ENCODE data around the gene SRXN1.

SRXN1 gene

DNA sequence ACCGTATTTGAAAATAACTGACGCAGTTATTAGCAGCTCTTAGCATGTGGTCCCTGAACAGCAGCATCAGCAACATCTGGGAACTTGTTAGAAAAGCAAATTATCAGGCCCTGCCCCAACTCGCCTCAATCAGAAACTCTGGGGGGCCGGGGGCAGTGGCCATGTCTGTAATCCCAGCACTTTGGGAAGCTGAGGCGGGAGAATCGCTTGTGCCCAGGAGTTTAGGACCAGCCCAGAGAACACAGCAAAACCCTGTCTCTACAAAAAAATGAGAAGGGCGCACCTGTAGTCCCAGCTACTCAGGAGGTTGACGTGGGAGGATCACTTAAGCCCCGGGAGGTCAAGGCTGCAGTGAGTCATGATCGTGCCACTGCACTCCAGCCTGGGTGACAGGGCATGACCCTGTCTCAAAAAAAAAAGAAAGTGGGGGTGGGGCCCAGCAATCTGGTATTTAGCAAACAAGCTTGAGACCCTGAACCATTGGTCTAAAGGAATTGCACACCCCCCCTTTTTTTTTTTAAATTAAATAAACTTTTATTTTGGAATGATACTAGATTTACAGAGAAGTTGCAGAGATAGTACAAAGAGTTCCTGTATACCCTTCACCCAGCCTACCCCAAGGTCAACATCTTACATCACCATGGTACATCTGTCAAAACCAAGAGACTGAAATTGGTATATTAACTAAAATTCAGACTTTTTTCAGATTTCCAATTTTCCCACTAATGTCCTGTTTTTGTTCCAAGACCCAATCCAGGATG lies 6.7 kb downstream of the SRXN1 start:
- ATAC-seq (ENCODE audit: insufficient read depth, low read depth): no peak
- H2AFZ ChIP-seq (ENCODE audit: low read depth, low read length): no peak overlapping the region
- H3K36me3 ChIP-seq (ENCODE audit: insufficient read depth, low read length): no peaks in the 10 kb centered on the region
- H3K27ac ChIP-seq (ENCODE audit: low read length): no peak overlapping the region
- no peaks in the 10 kb centered on the region for H3K9me3 ChIP-seq (ENCODE audit: insufficient read depth, low read length, severe bottlenecking)
- H3K79me2 ChIP-seq (ENCODE audit: insufficient read depth, low read length): no peaks in the 10 kb centered on the region
- no peaks in the 10 kb centered on the region for H4K20me1 ChIP-seq (ENCODE audit: insufficient read depth, low read length)
- no peak for DNase-seq
- H3K9ac ChIP-seq (ENCODE audit: low read depth, low read length): no peak overlapping the region
- TF ChIP-seq EZH2 (IDR thresholded peaks at IDR 0.05; ENCODE audit: borderline replicate concordance, low read depth, low read length, severe bottlenecking) (no peak), CTCF (IDR thresholded peaks at IDR 0.05; ENCODE audit: borderline replicate concordance, extremely low read depth, low read length, poor library complexity, severe bottlenecking) (no peak)
- H3K4me1 ChIP-seq (ENCODE audit: insufficient read depth, low read length): peaks cover 7% of the 10 kb centered on the region
- H3K4me2 ChIP-seq (ENCODE audit: insufficient read depth, low read length): no peak overlapping the region
- no peaks in the 10 kb centered on the region for H3K27me3 ChIP-seq (ENCODE audit: insufficient read depth, low read length, poor library complexity)
- no peak overlapping the region for H3K4me3 ChIP-seq (ENCODE audit: low read depth in 1 of 2, low read length in 2 of 2)

DNA sequence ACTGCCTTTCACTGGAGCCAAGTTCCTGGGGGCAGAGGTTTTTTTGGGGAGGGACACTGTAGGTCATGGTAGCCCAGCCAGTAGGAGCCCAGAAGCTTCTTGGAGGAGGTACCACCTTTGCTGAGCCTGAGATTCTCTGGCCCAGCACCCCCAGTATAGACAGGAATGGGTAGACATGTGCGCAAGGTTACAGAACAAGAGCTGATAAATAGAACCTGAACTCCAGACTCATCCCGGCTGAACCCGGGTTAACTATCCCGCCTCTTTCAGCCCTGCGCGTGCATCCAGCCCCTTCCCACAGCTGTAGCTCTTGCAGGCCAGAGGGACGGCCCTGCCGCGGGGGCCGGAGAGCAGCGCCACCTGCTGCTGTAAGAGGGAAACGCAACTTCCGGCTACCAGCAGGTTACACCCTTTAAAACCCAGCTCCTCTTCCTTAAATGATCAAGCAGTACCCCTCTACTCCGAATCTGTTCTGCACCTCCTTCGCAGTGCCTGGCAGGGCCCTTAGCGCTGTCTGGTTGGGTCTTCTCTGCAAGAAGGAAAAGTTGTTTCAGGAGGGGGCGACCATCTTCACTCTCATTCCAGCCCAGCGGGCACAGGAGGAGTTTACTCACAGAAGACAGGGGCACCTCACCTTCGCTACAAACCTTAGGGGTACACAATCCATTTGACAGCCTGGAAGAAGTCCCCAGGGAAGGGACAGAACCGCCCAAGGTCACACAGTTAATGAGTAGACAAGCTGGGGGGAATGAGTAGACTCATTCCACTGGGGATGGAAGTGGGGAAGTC lies 7.5 kb downstream of the SRXN1 start:
- Histone ChIP-seq H3K9me3 (ENCODE audit: insufficient read depth, low read length, severe bottlenecking) (no peaks in the 10 kb centered on the region), H3K27ac (ENCODE audit: low read length) (no peak overlapping the region), H3K27me3 (ENCODE audit: insufficient read depth, low read length, poor library complexity) (no peaks in the 10 kb centered on the region), H3K9ac (ENCODE audit: low read depth, low read length) (no peak overlapping the region), H3K4me2 (ENCODE audit: insufficient read depth, low read length) (peak overlapping the region; percentile 13; the same call in 1 of the 2 replicates), H3K4me1 (ENCODE audit: insufficient read depth, low read length) (peaks cover 7% of the 10 kb centered on the region), H3K36me3 (ENCODE audit: insufficient read depth, low read length) (no peaks in the 10 kb centered on the region), H3K79me2 (ENCODE audit: insufficient read depth, low read length) (no peaks in the 10 kb centered on the region), H4K20me1 (ENCODE audit: insufficient read depth, low read length) (peaks cover 2% of the 10 kb centered on the region; the same call in 1 of the 2 replicates), H3K4me3 (ENCODE audit: low read depth in 1 of 2, low read length in 2 of 2) (no peak overlapping the region), H2AFZ (ENCODE audit: low read depth, low read length) (peak overlapping the region; percentile 46)
- ATAC-seq (ENCODE audit: insufficient read depth, low read depth) (peak; percentile 94), DNase-seq (peak; percentile 80)
- TF ChIP-seq CTCF (IDR thresholded peaks at IDR 0.05; ENCODE audit: borderline replicate concordance, extremely low read depth, low read length, poor library complexity, severe bottlenecking) (peak; percentile 99), EZH2 (IDR thresholded peaks at IDR 0.05; ENCODE audit: borderline replicate concordance, low read depth, low read length, severe bottlenecking) (no peak)

GRCh38 chr20:644692-645317 lies 8.2 kb downstream of the SRXN1 start:
- H3K9ac ChIP-seq (ENCODE audit: low read depth, low read length): no peak overlapping the region
- no peak for ATAC-seq (ENCODE audit: insufficient read depth, low read depth)
- no peaks in the 10 kb centered on the region for H3K79me2 ChIP-seq (ENCODE audit: insufficient read depth, low read length)
- H3K27ac ChIP-seq (ENCODE audit: low read length): no peak overlapping the region
- no peak overlapping the region; the same call in 1 of the 2 replicates for H3K4me2 ChIP-seq (ENCODE audit: insufficient read depth, low read length)
- no peak for DNase-seq
- no peak overlapping the region for H3K4me3 ChIP-seq (ENCODE audit: low read depth in 1 of 2, low read length in 2 of 2)
- peak overlapping the region; percentile 46; the same call in 1 of the 2 replicates for H2AFZ ChIP-seq (ENCODE audit: low read depth, low read length)
- H3K9me3 ChIP-seq (ENCODE audit: insufficient read depth, low read length, severe bottlenecking): no peaks in the 10 kb centered on the region
- H4K20me1 ChIP-seq (ENCODE audit: insufficient read depth, low read length): peaks cover 5% of the 10 kb centered on the region; the same call in 1 of the 2 replicates
- TF ChIP-seq EZH2 (IDR thresholded peaks at IDR 0.05; ENCODE audit: borderline replicate concordance, low read depth, low read length, severe bottlenecking): no peak
- no peak for TF ChIP-seq CTCF (IDR thresholded peaks at IDR 0.05; ENCODE audit: borderline replicate concordance, extremely low read depth, low read length, poor library complexity, severe bottlenecking)
- no peaks in the 10 kb centered on the region for H3K36me3 ChIP-seq (ENCODE audit: insufficient read depth, low read length)
- H3K4me1 ChIP-seq (ENCODE audit: insufficient read depth, low read length): peaks cover 7% of the 10 kb centered on the region
- no peaks in the 10 kb centered on the region for H3K27me3 ChIP-seq (ENCODE audit: insufficient read depth, low read length, poor library complexity)
